GM18507 (cell line): ENCODE measurements around the gene LRP1.

Source experiments
- DNase-seq: peaks from one replicate; pipeline ENCODE4 v3.0.0; 2011; ENCODE audit warnings: low read depth; ENCODE audit not compliant: insufficient read length; ENCODE audit errors: extremely low spot score
- FAIRE-seq: peaks from 2 replicates; lab custom pipeline; 2011; peaks lifted over from hg19 to GRCh38; lab: Jason Lieb, UNC

Gene LRP1

GRCh38 chr12:57181561-57182155 is 53.4 kb downstream of the LRP1 start:
- FAIRE-seq (no peak), DNase-seq (no peak)

GRCh38 chr12:57182918-57183575 is 54.8 kb downstream of the LRP1 start:
- peak; percentile 96 for FAIRE-seq

GRCh38 chr12:57183939-57184725 is 55.8 kb downstream of the LRP1 start:
- no peak for FAIRE-seq
- no peak for DNase-seq

More at GRCh38 chr12:57182918-57183575, 54.8 kb downstream of the LRP1 start:
- peak; percentile 93 for DNase-seq

GRCh38 chr12:57185403-57185802 is 57.1 kb downstream of the LRP1 start:
- FAIRE-seq (no peak), DNase-seq (no peak)

GRCh38 chr12:57185906-57186508 is 57.7 kb downstream of the LRP1 start:
- no peak for DNase-seq
- FAIRE-seq = no peak

GRCh38 chr12:57187222-57188089 is 59.2 kb downstream of the LRP1 start:
- FAIRE-seq (no peak), DNase-seq (no peak)

- FAIRE-seq (no peak), DNase-seq (no peak)
Observed at GRCh38 chr12:57188090-57188425, 59.8 kb downstream of the LRP1 start.

- DNase-seq (no peak), FAIRE-seq (no peak)
Observed at GRCh38 chr12:57190037-57190436, 61.8 kb downstream of the LRP1 start.

- FAIRE-seq = no peak
- DNase-seq = no peak
Observed at GRCh38 chr12:57190821-57191220, 62.5 kb downstream of the LRP1 start.

- FAIRE-seq (no peak), DNase-seq (no peak)
Observed at GRCh38 chr12:57191410-57191809, 63.1 kb downstream of the LRP1 start.

- FAIRE-seq = no peak
Observed at GRCh38 chr12:57192920-57193319, 64.6 kb downstream of the LRP1 start.

GRCh38 chr12:57193706-57194245 is 65.5 kb downstream of the LRP1 start:
- DNase-seq (no peak), FAIRE-seq (no peak)

More at GRCh38 chr12:57192920-57193319, 64.6 kb downstream of the LRP1 start:
- DNase-seq = no peak

- DNase-seq (no peak), FAIRE-seq (no peak)
Observed at GRCh38 chr12:57194253-57194652, 66.0 kb downstream of the LRP1 start.

GRCh38 chr12:57195186-57195585 is 66.9 kb downstream of the LRP1 start:
- DNase-seq (no peak), FAIRE-seq (no peak)

- DNase-seq = no peak
Observed at GRCh38 chr12:57195611-57196371, 67.5 kb downstream of the LRP1 start.

GRCh38 chr12:57196439-57196838 is 68.2 kb downstream of the LRP1 start:
- DNase-seq (no peak), FAIRE-seq (no peak)

More at GRCh38 chr12:57195611-57196371, 67.5 kb downstream of the LRP1 start:
- FAIRE-seq = no peak

GRCh38 chr12:57196956-57197355 is 68.7 kb downstream of the LRP1 start:
- FAIRE-seq (no peak), DNase-seq (no peak)

GRCh38 chr12:57198329-57198728 is 70.0 kb downstream of the LRP1 start:
- no peak for FAIRE-seq
- no peak for DNase-seq
